ENCODE data around the gene MIOX. TPM values are rescaled to one million over a fixed set of nuclear protein-coding genes. Genes with fewer than 3 reads are reported as not detected.

Gene MIOX
- total RNA-seq, 1 experiment from 2014 or later, result not detected

GRCh38 chr22:50502628-50503474 is 16.2 kb downstream of the MIOX start:
- Histone ChIP-seq H3K27ac (no peak overlapping the region), H3K27me3 (replicated peaks) (no peaks in the 10 kb centered on the region), H3K4me3 (no peak overlapping the region), H3K4me1 (replicated peaks) (peaks cover 10% of the 10 kb centered on the region; the same call in 1 of the 2 replicates), H3K36me3 (peaks cover 43% of the 10 kb centered on the region), H3K9me3 (replicated peaks) (no peaks in the 10 kb centered on the region)
- no peak for DNase-seq (ENCODE audit: low read depth in 1 of 2, low spot score in 2 of 2)

GRCh38 chr22:50503475-50504145 is 17.0 kb downstream of the MIOX start:
- Histone ChIP-seq H3K27ac (no peak overlapping the region), H3K9me3 (replicated peaks) (no peaks in the 10 kb centered on the region), H3K36me3 (peaks cover 45% of the 10 kb centered on the region), H3K4me3 (no peak overlapping the region), H3K27me3 (replicated peaks) (no peaks in the 10 kb centered on the region), H3K4me1 (replicated peaks) (peaks cover 12% of the 10 kb centered on the region)
- DNase-seq (ENCODE audit: low read depth in 1 of 2, low spot score in 2 of 2), result peak in 1 of 2 experiments; percentile 47

- H3K4me3 ChIP-seq, result no peak overlapping the region
- H3K36me3 ChIP-seq, result peaks cover 49% of the 10 kb centered on the region
- H3K4me1 ChIP-seq (replicated peaks), result peaks cover 21% of the 10 kb centered on the region
- H3K27me3 ChIP-seq (replicated peaks), result no peaks in the 10 kb centered on the region
- peak in 1 of 2 experiments; percentile 44 for DNase-seq (ENCODE audit: low read depth in 1 of 2, low spot score in 2 of 2)
- H3K27ac ChIP-seq, result no peak overlapping the region
- no peaks in the 10 kb centered on the region for H3K9me3 ChIP-seq (replicated peaks)
Measured at GRCh38 chr22:50504369-50505211, 17.9 kb downstream of the MIOX start.

GRCh38 chr22:50505276-50505775 is 18.7 kb downstream of the MIOX start:
- peaks cover 52% of the 10 kb centered on the region for H3K36me3 ChIP-seq
- DNase-seq (ENCODE audit: low read depth in 1 of 2, low spot score in 2 of 2), result peak in 1 of 2 experiments; percentile 39
- H3K4me1 ChIP-seq (replicated peaks), result peaks cover 22% of the 10 kb centered on the region
- H3K27me3 ChIP-seq (replicated peaks), result no peaks in the 10 kb centered on the region
- no peak overlapping the region for H3K4me3 ChIP-seq
- H3K9me3 ChIP-seq (replicated peaks), result no peaks in the 10 kb centered on the region
- H3K27ac ChIP-seq, result no peak overlapping the region

GRCh38 chr22:50505776-50506610 is 19.3 kb downstream of the MIOX start:
- H3K27ac ChIP-seq, result no peak overlapping the region
- peaks cover 54% of the 10 kb centered on the region for H3K36me3 ChIP-seq
- no peaks in the 10 kb centered on the region for H3K27me3 ChIP-seq (replicated peaks)
- peaks cover 22% of the 10 kb centered on the region for H3K4me1 ChIP-seq (replicated peaks)
- peak overlapping the region; percentile 82 for H3K4me3 ChIP-seq
- no peaks in the 10 kb centered on the region for H3K9me3 ChIP-seq (replicated peaks)
- peak in 1 of 2 experiments; percentile 43 for DNase-seq (ENCODE audit: low read depth in 1 of 2, low spot score in 2 of 2)

- Histone ChIP-seq H3K36me3 (peaks cover 56% of the 10 kb centered on the region), H3K4me3 (peak overlapping the region; percentile 82), H3K9me3 (replicated peaks) (no peaks in the 10 kb centered on the region), H3K27ac (peak overlapping the region; percentile 59), H3K27me3 (replicated peaks) (no peaks in the 10 kb centered on the region), H3K4me1 (replicated peaks) (peaks cover 22% of the 10 kb centered on the region)
- DNase-seq (ENCODE audit: low read depth in 1 of 2, low spot score in 2 of 2), result peak in 1 of 2 experiments; percentile 44
Measured at GRCh38 chr22:50506611-50507420, 20.2 kb downstream of the MIOX start.

GRCh38 chr22:50507421-50507990 is 20.8 kb downstream of the MIOX start, which contains the start of gene LMF2:
Gene LMF2 (minus strand): TSS chr22:50507702. CDS start chr22:50507675, 27 bp downstream.
- H3K36me3 ChIP-seq, result peaks cover 57% of the 10 kb centered on the region
- H3K27ac ChIP-seq, result peak within 1 kb of the TSS; percentile 97
- no peaks in the 10 kb centered on the region for H3K27me3 ChIP-seq (replicated peaks)
- H3K4me3 ChIP-seq, result peak within 1 kb of the TSS; percentile 92
- H3K4me1 ChIP-seq (replicated peaks), result peaks cover 22% of the 10 kb centered on the region
- DNase-seq (ENCODE audit: low read depth in 1 of 2, low spot score in 2 of 2), result peak; percentile 71 to 82
- no peaks in the 10 kb centered on the region for H3K9me3 ChIP-seq (replicated peaks)

GRCh38 chr22:50507991-50508884 is 21.6 kb downstream of the MIOX start, which contains the start of gene NCAPH2:
Gene NCAPH2 (plus strand): TSS chr22:50508224. CDS start chr22:50508338, 114 bp downstream.
- peak within 1 kb of the TSS; percentile 97 for H3K27ac ChIP-seq
- H3K27me3 ChIP-seq (replicated peaks), result no peaks in the 10 kb centered on the region
- H3K9me3 ChIP-seq (replicated peaks), result no peaks in the 10 kb centered on the region
- peaks cover 22% of the 10 kb centered on the region for H3K4me1 ChIP-seq (replicated peaks)
- peak within 1 kb of the TSS; percentile 92 for H3K4me3 ChIP-seq
- DNase-seq (ENCODE audit: low read depth in 1 of 2, low spot score in 2 of 2), result peak; percentile 94 to 96
- peaks cover 56% of the 10 kb centered on the region for H3K36me3 ChIP-seq

- no peak for DNase-seq (ENCODE audit: low read depth in 1 of 2, low spot score in 2 of 2)
- Histone ChIP-seq H3K4me3 (peak overlapping the region; percentile 92), H3K27ac (peak overlapping the region; percentile 97), H3K4me1 (replicated peaks) (peaks cover 22% of the 10 kb centered on the region), H3K36me3 (peaks cover 51% of the 10 kb centered on the region), H3K9me3 (replicated peaks) (no peaks in the 10 kb centered on the region), H3K27me3 (replicated peaks) (no peaks in the 10 kb centered on the region)
Measured at GRCh38 chr22:50508897-50509296, 22.2 kb downstream of the MIOX start.

- Histone ChIP-seq H3K27me3 (replicated peaks) (no peaks in the 10 kb centered on the region), H3K36me3 (peaks cover 43% of the 10 kb centered on the region), H3K4me1 (replicated peaks) (peaks cover 11% of the 10 kb centered on the region), H3K27ac (no peak overlapping the region), H3K4me3 (no peak overlapping the region), H3K9me3 (replicated peaks) (no peaks in the 10 kb centered on the region)
- no peak for DNase-seq (ENCODE audit: low read depth in 1 of 2, low spot score in 2 of 2)
Measured at GRCh38 chr22:50513175-50513574, 26.5 kb downstream of the MIOX start.

- Histone ChIP-seq H3K9me3 (replicated peaks) (no peaks in the 10 kb centered on the region), H3K27me3 (replicated peaks) (no peaks in the 10 kb centered on the region), H3K4me1 (replicated peaks) (no peaks in the 10 kb centered on the region), H3K36me3 (peaks cover 58% of the 10 kb centered on the region), H3K4me3 (no peak overlapping the region), H3K27ac (no peak overlapping the region)
- DNase-seq (ENCODE audit: low read depth in 1 of 2, low spot score in 2 of 2), result no peak
Measured at GRCh38 chr22:50516068-50516467, 29.4 kb downstream of the MIOX start.
